Epithelial cell of proximal tubule (primary cell): ENCODE data around the gene TXN2. TPM values are rescaled to one million over a fixed set of nuclear protein-coding genes. Genes with fewer than 3 reads are reported as not detected.

ENCODE experiments used
- DNase-seq: peaks from one replicate; pipeline ENCODE4 v3.0.0-alpha.2; 2011; ENCODE audit warnings: low read depth
- H3K4me3 ChIP-seq: 2 replicates; pipeline ENCODE4 v1.5.1; 2011; ENCODE audit warnings: low read depth, mild to moderate bottlenecking, low read length
- total RNA-seq: library from RNA; depleted of rRNA; stranded (reverse); fragments of >200 nt; gene quantifications from 2 replicates; pipeline ENCODE4 v1.2.3, GENCODE V29; 2015
- TF ChIP-seq, protein P1 (sequence below): conservative IDR thresholded peaks from 2 replicates; pipeline ENCODE4 v1.5.1; 2012; ENCODE audit warnings: low read depth, mild to moderate bottlenecking, low read length

The TXN2 gene
- total RNA-seq, 1 donor from 2014 or later = 72.1 TPM

DNA sequence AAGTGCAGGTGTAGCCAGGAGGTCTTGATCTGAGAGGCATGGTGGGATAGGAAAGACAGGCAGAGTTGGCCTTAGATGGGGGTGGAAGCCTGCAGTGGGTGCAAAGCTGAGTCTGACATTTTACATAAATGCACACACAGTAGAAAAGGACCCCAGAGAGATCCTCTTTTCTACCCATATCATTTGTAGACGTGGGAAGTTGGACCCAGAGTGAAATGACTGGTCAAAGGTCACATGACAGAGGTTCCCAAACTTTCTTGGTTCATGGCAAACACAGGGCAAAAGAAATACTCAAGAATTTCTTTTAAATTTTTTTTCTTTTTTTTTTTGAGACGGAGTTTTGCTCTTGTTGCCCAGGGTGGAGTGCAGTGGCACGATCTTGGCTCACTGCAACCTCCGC lies 31.6 kb upstream of the TXN2 start:
- no peak overlapping the region for H3K4me3 ChIP-seq
- no peak for DNase-seq
- TF ChIP-seq, protein P1, sequence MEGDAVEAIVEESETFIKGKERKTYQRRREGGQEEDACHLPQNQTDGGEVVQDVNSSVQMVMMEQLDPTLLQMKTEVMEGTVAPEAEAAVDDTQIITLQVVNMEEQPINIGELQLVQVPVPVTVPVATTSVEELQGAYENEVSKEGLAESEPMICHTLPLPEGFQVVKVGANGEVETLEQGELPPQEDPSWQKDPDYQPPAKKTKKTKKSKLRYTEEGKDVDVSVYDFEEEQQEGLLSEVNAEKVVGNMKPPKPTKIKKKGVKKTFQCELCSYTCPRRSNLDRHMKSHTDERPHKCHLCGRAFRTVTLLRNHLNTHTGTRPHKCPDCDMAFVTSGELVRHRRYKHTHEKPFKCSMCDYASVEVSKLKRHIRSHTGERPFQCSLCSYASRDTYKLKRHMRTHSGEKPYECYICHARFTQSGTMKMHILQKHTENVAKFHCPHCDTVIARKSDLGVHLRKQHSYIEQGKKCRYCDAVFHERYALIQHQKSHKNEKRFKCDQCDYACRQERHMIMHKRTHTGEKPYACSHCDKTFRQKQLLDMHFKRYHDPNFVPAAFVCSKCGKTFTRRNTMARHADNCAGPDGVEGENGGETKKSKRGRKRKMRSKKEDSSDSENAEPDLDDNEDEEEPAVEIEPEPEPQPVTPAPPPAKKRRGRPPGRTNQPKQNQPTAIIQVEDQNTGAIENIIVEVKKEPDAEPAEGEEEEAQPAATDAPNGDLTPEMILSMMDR = no peak

DNA sequence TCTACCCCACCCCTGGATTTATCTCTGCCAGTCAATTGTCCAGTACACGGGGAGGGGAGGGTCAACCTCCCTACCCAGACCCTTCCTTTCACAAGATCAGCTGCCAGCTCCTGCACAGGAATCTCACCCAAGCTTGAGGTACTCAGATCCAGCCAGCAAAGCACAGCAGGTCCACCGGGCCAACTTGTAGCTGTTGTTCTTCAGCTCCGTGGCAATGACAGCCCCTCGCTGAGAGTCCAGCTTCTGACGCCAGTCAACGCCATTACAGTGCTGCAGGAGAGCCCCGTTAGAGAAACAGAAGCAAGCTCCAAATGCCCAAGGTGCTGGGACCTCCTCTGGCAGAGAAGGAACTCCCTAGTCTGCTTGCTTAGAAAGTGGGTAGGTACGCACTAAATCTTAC lies 30.9 kb upstream of the TXN2 start:
- TF ChIP-seq, protein P1 = no peak
- DNase-seq = no peak
- no peak overlapping the region for H3K4me3 ChIP-seq

DNA sequence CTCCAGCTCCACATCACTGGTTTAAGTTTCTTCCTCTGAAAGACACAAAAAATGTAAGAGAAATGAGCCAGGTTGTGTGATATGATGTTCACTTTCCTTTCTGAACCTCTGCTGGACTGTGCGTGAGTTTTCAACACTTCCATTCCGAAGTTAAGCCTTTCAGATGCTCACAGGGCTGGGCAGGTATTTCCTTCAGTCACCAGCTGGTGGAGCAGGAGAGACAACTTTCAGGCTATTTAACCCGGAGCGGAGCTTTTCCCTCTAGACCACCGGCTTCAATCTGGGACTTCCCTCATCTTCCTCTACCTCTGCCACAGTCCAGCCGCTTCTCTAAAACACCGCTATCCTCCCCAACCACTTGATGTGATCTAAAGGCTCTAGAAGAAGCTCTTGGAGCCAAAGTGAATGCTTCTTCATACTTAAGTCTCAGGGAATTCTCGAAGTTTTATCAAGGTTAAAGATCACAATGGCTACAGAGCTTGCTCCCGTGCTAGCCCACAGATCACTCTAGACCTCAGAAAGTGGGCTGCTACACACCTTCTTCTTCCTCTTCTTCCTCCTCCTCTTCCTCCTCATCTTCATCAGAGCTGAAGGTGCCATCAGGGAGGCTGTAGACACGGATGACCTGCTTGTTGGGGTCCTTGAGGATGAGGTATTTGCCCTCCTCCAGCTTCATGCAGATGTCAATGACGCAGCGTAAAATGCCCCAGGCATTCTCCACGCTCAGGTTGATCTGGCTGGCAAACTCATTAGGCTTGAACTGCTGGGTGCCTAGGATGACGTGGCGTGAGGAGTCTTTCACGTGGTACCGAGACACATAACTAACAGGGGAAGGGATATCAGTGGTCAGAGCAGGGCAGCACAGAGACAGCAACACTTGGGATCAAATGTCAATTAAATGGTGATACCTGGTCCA lies 29.8 kb upstream of the TXN2 start:
- H3K4me3 ChIP-seq = no peak overlapping the region
- DNase-seq = no peak
- TF ChIP-seq, protein P1 = peak; percentile 65

DNA sequence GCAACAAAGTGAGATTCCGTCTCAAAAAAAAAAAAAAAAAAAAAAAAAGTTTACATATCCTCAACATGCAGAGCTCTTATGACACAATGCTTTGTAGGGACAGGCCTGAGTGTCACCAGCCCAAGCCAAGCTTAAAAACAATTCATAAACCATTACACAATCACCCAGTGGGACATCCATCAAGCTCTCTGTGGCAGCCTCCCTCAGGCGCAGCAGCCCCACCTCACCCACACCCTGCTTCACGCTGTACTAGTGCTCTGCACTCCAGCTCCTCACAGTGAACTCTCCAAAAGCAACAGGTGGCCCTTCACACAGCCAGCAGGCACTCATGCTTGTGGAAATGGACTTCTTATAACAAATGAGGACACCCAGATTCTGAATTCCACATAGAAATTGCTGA lies 28.9 kb upstream of the TXN2 start:
- no peak overlapping the region for H3K4me3 ChIP-seq
- no peak for DNase-seq
- TF ChIP-seq, protein P1 = no peak

DNA sequence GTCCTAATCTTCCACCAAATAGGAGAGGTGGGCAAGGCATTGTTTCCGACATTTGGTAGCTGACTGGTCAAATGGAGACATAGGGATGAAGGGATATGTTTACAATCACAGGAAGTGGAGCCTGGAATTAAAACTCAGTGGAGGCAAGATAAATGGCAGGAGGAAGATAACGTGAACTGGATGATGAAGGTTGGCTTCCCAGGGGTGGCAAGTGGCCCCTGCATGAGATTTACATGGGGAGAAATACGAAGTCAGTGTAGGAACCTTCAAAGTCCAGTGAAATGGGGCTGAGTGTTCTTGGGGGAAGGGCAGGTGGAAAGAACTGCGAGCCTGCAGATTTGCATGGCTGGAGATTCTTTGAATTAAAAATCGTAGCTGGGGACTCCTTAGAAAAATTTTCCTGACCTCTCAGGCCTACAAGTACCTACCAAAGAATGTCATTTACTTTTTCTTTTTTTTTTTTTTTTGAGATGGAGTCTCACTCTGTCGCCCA lies 26.1 kb upstream of the TXN2 start:
- TF ChIP-seq, protein P1 = no peak
- peak overlapping the region; percentile 61 for H3K4me3 ChIP-seq
- DNase-seq = no peak

DNA sequence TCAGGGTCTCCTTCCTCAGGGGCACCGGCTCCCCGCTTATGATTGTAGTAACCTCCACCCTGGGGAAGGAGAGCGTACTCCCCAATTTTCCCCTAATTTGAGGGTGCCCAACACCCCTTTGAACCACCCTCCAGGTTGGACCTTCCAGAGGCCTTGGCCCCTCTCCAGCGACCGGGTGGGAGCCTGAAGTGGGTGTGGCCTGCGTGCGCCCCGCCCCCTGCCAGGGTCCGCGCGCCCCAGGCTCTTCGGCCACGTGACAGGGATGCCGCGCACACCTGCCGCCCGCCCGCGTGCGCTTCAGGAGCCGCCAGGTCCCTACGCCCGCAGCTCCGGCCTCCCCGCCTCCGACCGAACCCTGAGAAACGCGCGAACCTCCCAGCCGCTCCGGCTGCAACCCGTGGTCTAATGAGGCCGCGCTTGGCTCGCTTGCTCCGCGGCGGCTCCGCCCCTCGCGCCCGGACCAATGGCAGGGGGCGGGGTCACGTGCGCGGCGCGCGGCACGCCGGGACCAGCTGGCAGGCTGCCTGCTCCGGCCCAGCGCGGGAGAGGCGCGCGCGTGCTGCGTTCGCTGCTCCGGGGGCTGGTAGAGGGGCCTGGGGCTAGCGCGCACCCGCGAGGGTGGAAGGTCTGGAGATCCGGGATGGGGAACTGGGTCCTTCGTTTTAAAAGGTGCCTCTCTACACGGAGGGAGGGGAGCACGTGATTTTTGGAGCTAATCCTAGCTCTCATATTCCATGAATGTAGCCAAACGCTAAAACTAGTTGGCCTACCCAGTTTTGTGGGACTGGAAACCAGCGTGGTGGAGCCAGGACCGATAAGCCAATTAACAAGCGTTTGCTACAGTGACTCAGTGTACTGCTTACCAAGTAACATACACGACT lies 25.4 kb upstream of the TXN2 start, which contains the start of gene FOXRED2:
Gene FOXRED2 (minus strand): TSS at position 404 of the 881 bp plus-strand sequence. CDS start 618 bp downstream, outside the sequence.
- TF ChIP-seq, protein P1 = no peak
- no peak for DNase-seq
- peak within 1 kb of the TSS; percentile 61 for H3K4me3 ChIP-seq
